ENCODE data around the gene OPTN.
A peak's percentile ranks its signal among the peaks of the same experiment; 100 is the strongest.
"Not testable (repeated sequence)": the region's sequence is repeated elsewhere in the genome, so short reads cannot be mapped to it uniquely, and the experiment has no call there.

Gene OPTN

GRCh38 chr10:13099666-13100348 lies at the start of gene OPTN:
Gene OPTN, plus strand, starts transcription at chr10:13100163. Its CDS starts 8,960 bp downstream, at chr10:13109123.
- DNase-seq: peak; percentile 66

GRCh38 chr10:13051126-13051694 lies 48.8 kb upstream of the OPTN start:
- no peak for DNase-seq

GRCh38 chr10:13053208-13053607 lies 46.8 kb upstream of the OPTN start:
- not testable (repeated sequence) for DNase-seq

DNA sequence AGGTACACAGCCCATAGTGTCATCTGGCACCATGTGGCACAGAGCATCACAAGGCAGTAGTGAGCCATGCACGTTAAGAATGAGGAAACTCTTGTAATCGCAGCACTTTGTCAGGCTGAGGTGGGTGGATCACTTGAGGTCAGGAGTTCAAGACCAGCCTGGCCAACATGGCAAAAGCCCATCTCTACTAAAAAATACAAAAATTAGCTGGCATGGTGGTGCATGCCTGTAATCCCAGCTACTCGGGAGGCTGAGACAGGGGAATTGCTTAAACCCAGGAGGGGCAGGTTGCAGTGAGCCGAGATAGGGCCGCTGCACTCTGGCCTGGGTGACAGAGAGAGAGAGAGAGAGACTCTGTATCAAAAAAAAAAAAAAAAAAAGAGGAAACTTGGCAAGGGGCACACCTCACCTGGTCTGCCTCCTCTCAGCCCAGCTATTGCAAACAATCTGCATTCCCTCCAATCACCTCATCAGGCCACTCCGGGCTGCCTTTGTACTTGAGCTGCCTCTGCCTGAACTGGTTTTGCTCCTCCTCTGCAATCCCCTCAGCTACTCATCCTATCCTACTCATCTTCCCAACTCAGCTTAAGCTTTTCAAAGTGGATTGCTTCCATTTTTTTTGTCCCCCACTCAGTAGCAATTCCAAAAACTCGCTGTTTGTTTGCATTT lies 46.0 kb upstream of the OPTN start:
- peak; percentile 26 for DNase-seq

DNA sequence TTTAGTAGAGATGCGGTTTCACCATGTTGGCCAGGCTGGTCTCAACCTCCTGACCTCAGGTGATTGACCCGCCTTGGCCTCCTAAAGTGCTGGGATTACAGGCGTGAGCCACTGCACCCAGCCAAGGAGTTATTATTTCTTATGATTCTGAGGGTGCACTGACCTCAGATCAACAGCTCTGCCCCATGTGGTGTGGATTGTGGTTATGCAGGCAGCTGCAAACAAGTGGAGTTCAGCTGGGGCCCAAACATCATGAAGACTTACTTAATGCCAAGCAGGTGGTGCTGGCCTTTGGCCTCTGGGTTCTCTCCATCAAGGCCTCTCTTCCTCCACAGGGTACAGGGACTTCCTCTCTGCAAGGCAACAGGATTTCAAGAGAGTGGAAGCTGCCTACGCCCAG lies 45.1 kb upstream of the OPTN start:
- no peak for DNase-seq

DNA sequence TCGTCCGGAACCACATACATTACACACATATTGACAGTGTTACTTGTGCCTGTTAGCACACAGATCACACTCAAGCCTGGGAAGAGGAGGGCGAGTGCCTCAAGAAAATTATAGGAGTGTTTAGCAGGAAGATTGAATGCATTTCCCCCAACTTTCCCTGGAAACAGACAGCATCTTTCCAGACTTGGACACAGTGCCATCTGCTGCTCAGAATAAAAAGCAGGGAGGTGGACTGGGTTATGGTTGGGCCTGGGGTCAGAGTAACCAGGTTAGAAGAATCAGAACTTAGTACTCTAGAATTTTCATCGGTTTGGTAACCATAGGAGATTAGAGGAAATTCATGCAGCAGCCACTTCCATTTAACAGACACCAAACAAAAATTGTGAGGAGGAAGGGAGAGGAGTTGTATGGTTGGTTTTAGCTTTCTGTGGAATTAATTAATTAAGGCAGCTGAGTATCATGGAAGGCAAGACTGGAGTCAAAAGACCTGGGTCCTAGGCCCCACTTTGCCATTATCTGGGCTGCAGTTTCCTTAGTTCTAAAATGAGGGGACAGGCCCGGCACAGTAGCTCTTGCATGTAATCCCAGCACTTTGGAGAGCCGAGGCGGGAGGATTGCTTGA lies 43.4 kb upstream of the OPTN start:
- DNase-seq: peak; percentile 4

- DNase-seq: no peak
These were observed 37.2 kb upstream of the OPTN start for GRCh38 chr10:13062803-13063202.

GRCh38 chr10:13066527-13066926 lies 33.4 kb upstream of the OPTN start:
- peak; percentile 36 for DNase-seq

DNA sequence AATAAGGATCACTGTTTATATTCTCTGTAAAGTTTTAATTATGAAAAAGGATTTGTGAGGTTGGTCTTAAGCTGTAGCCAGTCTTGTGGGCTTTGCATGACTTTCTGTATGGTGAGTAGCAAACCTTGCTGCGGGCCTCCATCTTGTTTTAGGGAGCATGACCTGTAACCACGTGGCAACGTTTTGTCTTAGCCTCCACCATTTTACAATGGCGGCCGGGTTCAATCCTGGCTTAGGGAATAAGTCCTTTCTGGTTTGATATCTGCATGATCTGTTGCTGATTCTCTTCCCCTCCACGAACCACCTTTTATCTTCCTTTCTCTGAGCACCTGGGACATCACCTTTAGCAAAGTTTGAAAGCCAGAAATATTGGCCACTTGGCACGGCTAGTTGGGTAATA lies 32.5 kb upstream of the OPTN start:
- DNase-seq: no peak

DNA sequence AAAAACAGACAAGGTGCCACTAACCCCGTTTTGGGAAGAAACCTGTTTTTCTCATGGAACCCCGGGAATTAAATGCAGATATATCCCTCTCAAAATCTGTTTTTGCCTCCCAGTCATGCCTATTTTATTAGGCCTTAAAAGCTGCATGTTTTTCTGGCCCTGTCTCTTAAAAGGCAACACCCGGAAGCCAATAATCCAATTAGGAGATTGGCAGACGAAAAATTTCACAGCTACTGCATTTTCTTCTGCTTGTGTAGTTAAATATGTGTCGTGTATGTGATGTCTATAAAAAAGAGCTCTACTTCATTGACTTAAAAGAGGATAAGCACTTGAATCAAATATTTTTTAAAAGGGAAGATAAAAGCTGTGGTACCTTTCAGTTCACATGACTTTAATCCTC lies 31.9 kb upstream of the OPTN start:
- no peak for DNase-seq

- no peak for DNase-seq
These were observed 31.5 kb upstream of the OPTN start for GRCh38 chr10:13068484-13068883.

DNA sequence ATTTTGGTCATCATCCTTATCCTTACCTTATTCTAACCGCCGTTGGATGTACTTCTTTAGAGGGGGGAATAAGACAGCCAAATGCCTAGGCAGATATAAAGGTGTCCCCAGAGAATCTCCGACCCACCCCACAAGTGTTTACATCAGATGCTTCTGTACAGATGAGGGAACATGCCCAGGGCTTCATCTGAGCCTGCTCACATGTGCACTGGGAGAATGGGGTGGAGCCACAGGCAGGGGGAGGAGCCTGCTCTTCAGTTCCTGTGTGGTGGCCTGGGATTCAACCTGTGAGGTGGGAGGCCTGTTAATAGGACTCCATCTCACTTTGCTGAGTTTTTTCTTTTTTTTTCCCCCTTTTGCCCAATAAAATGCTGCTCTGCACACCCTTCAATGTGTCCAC lies 27.6 kb upstream of the OPTN start:
- DNase-seq: no peak

GRCh38 chr10:13074563-13075451 lies 25.2 kb upstream of the OPTN start:
- DNase-seq: peak; percentile 71

GRCh38 chr10:13078912-13079775 lies 20.8 kb upstream of the OPTN start:
- DNase-seq: no peak

GRCh38 chr10:13079776-13080050 lies 20.2 kb upstream of the OPTN start:
- DNase-seq: no peak

DNA sequence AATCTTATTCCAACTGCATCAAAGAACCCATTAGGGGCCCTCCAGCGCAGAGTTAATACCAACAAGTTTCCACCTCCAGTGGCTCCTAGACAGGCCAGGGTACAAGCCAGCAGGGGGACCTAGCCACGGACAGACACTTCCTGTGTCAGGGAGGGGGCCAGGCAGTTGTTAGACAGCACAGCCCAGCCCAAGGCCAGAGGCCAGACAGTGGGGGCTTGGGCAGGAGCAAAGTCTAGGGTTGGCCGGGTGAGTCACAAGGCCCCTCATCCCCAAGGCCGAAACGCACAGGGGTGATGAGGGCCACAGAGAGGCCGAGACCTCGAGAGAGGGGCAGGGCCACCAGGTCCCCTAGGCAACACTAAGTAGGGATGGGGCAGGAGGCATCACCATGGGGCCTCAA lies 19.3 kb upstream of the OPTN start:
- no peak for DNase-seq

DNA sequence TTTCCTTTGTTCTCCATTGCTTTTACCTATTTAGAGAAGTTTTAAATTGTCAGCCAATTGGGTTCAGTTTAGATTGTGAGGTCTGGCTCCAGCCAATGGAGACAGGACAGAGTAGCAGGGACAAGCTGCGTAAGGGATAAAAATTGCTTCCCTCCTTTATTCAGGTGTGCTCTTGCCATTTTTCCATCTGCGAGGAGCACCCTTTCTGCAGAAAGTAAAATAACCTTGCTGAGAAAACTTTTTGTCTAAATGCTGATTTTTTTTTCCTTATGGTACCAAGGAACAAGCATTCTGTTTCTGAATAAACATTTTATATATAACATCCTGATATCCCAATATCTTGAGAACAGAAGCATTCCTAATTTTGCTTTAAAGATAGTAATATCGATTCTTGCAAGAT lies 16.3 kb upstream of the OPTN start:
- DNase-seq: not testable (repeated sequence)

GRCh38 chr10:13086056-13086455 lies 13.9 kb upstream of the OPTN start:
- no peak for DNase-seq

DNA sequence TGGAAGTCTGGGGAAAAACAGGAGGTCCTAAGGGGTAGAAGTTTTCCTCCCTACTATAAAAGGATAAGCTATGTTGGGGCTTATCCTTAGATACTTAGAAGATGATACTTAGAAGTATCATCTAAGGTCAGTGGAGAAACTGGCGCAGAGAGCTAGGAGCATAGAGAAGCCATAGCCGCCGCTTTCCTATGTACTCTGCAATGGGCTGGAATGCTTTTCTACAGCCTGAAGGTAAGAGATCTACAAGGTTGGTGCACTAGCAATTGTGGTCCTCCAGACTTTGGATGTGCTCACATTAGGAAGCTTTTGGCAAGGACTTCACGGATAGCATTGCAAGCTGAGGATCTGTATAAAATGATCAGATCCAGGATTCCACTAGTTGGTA lies 12.4 kb upstream of the OPTN start:
- DNase-seq: no peak

GRCh38 chr10:13087986-13088618 lies 11.9 kb upstream of the OPTN start:
- no peak for DNase-seq

- no peak for DNase-seq
These were observed 10.6 kb upstream of the OPTN start for GRCh38 chr10:13089345-13089744.

DNA sequence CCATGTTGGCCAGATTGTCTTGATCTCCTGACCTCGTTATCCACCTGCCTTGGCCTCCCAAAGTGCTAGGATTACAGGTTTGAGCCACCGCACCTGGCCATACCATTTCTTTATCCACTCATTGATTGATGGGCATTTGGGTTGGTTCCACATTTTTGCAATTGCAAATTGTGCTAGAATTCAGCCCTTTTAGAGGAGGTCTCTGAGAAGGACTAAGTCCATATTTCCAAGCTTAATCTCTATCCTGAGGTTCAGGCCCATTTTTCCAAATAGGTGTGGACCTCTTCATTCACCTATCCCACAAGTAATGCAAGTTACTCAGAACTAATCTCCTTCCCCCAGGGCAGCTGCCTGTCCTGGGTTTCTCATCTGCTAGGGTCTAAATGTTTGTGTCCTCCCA lies 9.7 kb upstream of the OPTN start:
- DNase-seq: no peak

Measured in NCI-H2171 treated with DMSO at 0.1 percent for 48 hours (cell line).